H9 (cell line): ENCODE measurements around the gene VPS18. TPM values are rescaled to one million over a fixed set of nuclear protein-coding genes. Genes with fewer than 3 reads are reported as not detected.

Source experiments
- DNase-seq: peaks from one replicate; pipeline ENCODE4 v3.0.0-alpha.2; 2017
- H2AFZ ChIP-seq: one replicate; pipeline ENCODE4 v1.6.1; 2013; ENCODE audit warnings: mild to moderate bottlenecking, low read length, control low read depth, moderate library complexity
- H2AK5ac ChIP-seq: 2 replicates; pipeline ENCODE4 v1.6.1; 2013; ENCODE audit warnings: low read length, control low read depth, mixed read lengths; ENCODE audit not compliant: insufficient read length
- H2BK120ac ChIP-seq: one replicate; pipeline ENCODE4 v1.6.1; 2013; ENCODE audit warnings: low read depth, mild to moderate bottlenecking, low read length, control low read depth, inconsistent platforms; ENCODE audit not compliant: poor library complexity, severe bottlenecking
- H2BK12ac ChIP-seq: 2 replicates; pipeline ENCODE4 v1.6.1; 2013; ENCODE audit warnings: low read length, control low read depth, mixed read lengths, low read depth; ENCODE audit not compliant: insufficient read length
- H2BK15ac ChIP-seq: 2 replicates; pipeline ENCODE4 v1.6.1; 2013; ENCODE audit warnings: low read depth, low read length, control low read depth
- H2BK20ac ChIP-seq: one replicate; pipeline ENCODE4 v1.6.1; 2013; ENCODE audit warnings: low read depth, mild to moderate bottlenecking, low read length, control low read depth, inconsistent platforms; ENCODE audit not compliant: poor library complexity, severe bottlenecking
- H2BK5ac ChIP-seq: 2 replicates; pipeline ENCODE4 v1.6.1; 2013; ENCODE audit warnings: low read length, control low read depth, mixed read lengths; ENCODE audit not compliant: insufficient read length
- H3K14ac ChIP-seq: 2 replicates; pipeline ENCODE4 v1.6.1; 2013; ENCODE audit warnings: low read length, control low read depth; ENCODE audit not compliant: insufficient read depth
- H3K18ac ChIP-seq: 2 replicates; pipeline ENCODE4 v1.6.1; 2013; ENCODE audit warnings: low read depth, mild to moderate bottlenecking, mixed read lengths, low read length, control low read depth; ENCODE audit not compliant: insufficient read length
- H3K23ac ChIP-seq: 2 replicates; pipeline ENCODE4 v1.6.1; 2013; ENCODE audit warnings: low read length, control low read depth, mixed read lengths, low read depth; ENCODE audit not compliant: insufficient read length
- H3K23me2 ChIP-seq: 2 replicates; pipeline ENCODE4 v1.6.1; 2013; ENCODE audit warnings: low read depth, mild to moderate bottlenecking, mixed read lengths, low read length, control low read depth; ENCODE audit not compliant: insufficient read length, poor library complexity, severe bottlenecking
- H3K27ac ChIP-seq: 2 replicates; pipeline ENCODE4 v1.5.1; 2013; ENCODE audit warnings: low read length, control low read depth, mixed read lengths, low read depth; ENCODE audit not compliant: insufficient read length
- H3K27me3 ChIP-seq: 2 replicates; pipeline ENCODE4 v1.6.1; 2013; ENCODE audit warnings: low read length, control low read depth, inconsistent platforms; ENCODE audit not compliant: insufficient read depth
- H3K4ac ChIP-seq: 2 replicates; pipeline ENCODE4 v1.6.1; 2013; ENCODE audit warnings: low read depth, mild to moderate bottlenecking, control low read depth, inconsistent platforms, low read length, moderate library complexity
- H3K4me1 ChIP-seq: 2 replicates; pipeline ENCODE4 v1.6.1; 2013; ENCODE audit warnings: low read length, control low read depth, inconsistent platforms; ENCODE audit not compliant: insufficient read depth
- H3K4me2 ChIP-seq: 2 replicates; pipeline ENCODE4 v1.6.1; 2013; ENCODE audit warnings: low read length, control low read depth, mixed read lengths; ENCODE audit not compliant: insufficient read length, insufficient read depth
- H3K56ac ChIP-seq: 2 replicates; pipeline ENCODE4 v1.6.1; 2013; ENCODE audit warnings: low read depth, mild to moderate bottlenecking, mixed read lengths, low read length, control low read depth; ENCODE audit not compliant: insufficient read length
- H3K79me1 ChIP-seq: 2 replicates; pipeline ENCODE4 v1.6.1; 2013; ENCODE audit warnings: low read depth, mild to moderate bottlenecking, moderate library complexity, low read length, control low read depth, inconsistent platforms; ENCODE audit not compliant: insufficient read depth, poor library complexity, severe bottlenecking
- H3K79me2 ChIP-seq: 2 replicates; pipeline ENCODE4 v1.6.1; 2013; ENCODE audit warnings: low read length, control low read depth, inconsistent platforms; ENCODE audit not compliant: insufficient read depth
- H3K9ac ChIP-seq: 2 replicates; pipeline ENCODE4 v1.6.1; 2013; ENCODE audit warnings: low read length, control low read depth, mixed read lengths; ENCODE audit not compliant: insufficient read length; ENCODE audit errors: extremely low read depth
- H3K9me3 ChIP-seq: one replicate; pipeline ENCODE4 v1.6.1; 2013; ENCODE audit warnings: low read depth, low read length, inconsistent platforms; ENCODE audit not compliant: control insufficient read depth
- H3T11ph ChIP-seq: one replicate; pipeline ENCODE4 v1.6.1; 2013; ENCODE audit warnings: mild to moderate bottlenecking, low read length, control low read depth, inconsistent platforms
- H4K20me1 ChIP-seq: one replicate; pipeline ENCODE4 v1.6.1; 2013; ENCODE audit not compliant: control insufficient read depth, insufficient read length, insufficient read depth
- H4K5ac ChIP-seq: 2 replicates; pipeline ENCODE4 v1.6.1; 2013; ENCODE audit warnings: low read depth, mild to moderate bottlenecking, mixed read lengths, low read length, control low read depth; ENCODE audit not compliant: insufficient read length
- H4K8ac ChIP-seq: replicated peaks from 2 replicates; pipeline ENCODE4 v1.6.1; 2013; ENCODE audit warnings: low read length, control low read depth, mixed read lengths, low read depth; ENCODE audit not compliant: insufficient read length
- H4K91ac ChIP-seq: 2 replicates; pipeline ENCODE4 v1.6.1; 2013; ENCODE audit warnings: low read depth, mild to moderate bottlenecking, moderate library complexity, mixed read lengths, low read length, control low read depth; ENCODE audit not compliant: insufficient read length
- H3K27ac Mint-ChIP-seq, 3 experiments: 2 replicates in 2 of 3; 3 replicates in 1 of 3; pipeline ENCODE4 v1.8.0; 2020 to 2021; ENCODE audit warnings: mixed read lengths in 3 of 3, mild to moderate bottlenecking in 1 of 3, moderate library complexity in 1 of 3
- H3K27me3 Mint-ChIP-seq: 2 replicates; pipeline ENCODE4 v1.8.0; 2021; ENCODE audit warnings: low read depth, mild to moderate bottlenecking, moderate library complexity, mixed read lengths
- H3K36me3 Mint-ChIP-seq, 3 experiments: 2 replicates in 2 of 3; 3 replicates in 1 of 3; pipeline ENCODE4 v1.8.0; 2020 to 2021; ENCODE audit warnings: low read depth in 3 of 3, mixed read lengths in 3 of 3; ENCODE audit not compliant: insufficient read depth in 1 of 3
- H3K4me1 Mint-ChIP-seq, 2 experiments: 2 replicates each; pipeline ENCODE4 v1.8.0; 2020; ENCODE audit warnings: mixed read lengths in 2 of 2
- H3K4me3 Mint-ChIP-seq, 2 experiments: 2 replicates in 1 of 2; 3 replicates in 1 of 2; pipeline ENCODE4 v1.8.0; 2020 to 2021; ENCODE audit warnings: mild to moderate bottlenecking in 2 of 2, mixed read lengths in 2 of 2, moderate library complexity in 1 of 2
- H3K9me3 Mint-ChIP-seq, 2 experiments: 2 replicates in 1 of 2; 3 replicates in 1 of 2; pipeline ENCODE4 v1.8.0; 2020; ENCODE audit warnings: mild to moderate bottlenecking in 2 of 2, mixed read lengths in 2 of 2, moderate library complexity in 1 of 2
- WGBS: extraction: QIAGEN DNeasy Blood & Tissue Kit; methylation state at CpG from one replicate; pipeline ENCODE4 v1.1.7; 2013; ENCODE audit warnings: missing lambda C conversion rate, low lambda C conversion rate, mixed read lengths; ENCODE audit not compliant: insufficient read length; ENCODE audit errors: extremely low coverage; 5-methylcytosine and 5-hydroxymethylcytosine counted together
- total RNA-seq: library from RNA; stranded (reverse); gene quantifications from 2 replicates; pipeline ENCODE4 v1.2.1, GENCODE V29; 2021
- TF ChIP-seq, protein P1 (sequence below): fragments of 200-600 bp; sonication (generic); conservative IDR thresholded peaks from 3 replicates; pipeline ENCODE4 v1.8.0; 2021; ENCODE audit warnings: antibody characterized with exemption, mild to moderate bottlenecking

Gene VPS18
- total RNA-seq, 1 experiment from 2014 or later = 45.0 TPM

DNA sequence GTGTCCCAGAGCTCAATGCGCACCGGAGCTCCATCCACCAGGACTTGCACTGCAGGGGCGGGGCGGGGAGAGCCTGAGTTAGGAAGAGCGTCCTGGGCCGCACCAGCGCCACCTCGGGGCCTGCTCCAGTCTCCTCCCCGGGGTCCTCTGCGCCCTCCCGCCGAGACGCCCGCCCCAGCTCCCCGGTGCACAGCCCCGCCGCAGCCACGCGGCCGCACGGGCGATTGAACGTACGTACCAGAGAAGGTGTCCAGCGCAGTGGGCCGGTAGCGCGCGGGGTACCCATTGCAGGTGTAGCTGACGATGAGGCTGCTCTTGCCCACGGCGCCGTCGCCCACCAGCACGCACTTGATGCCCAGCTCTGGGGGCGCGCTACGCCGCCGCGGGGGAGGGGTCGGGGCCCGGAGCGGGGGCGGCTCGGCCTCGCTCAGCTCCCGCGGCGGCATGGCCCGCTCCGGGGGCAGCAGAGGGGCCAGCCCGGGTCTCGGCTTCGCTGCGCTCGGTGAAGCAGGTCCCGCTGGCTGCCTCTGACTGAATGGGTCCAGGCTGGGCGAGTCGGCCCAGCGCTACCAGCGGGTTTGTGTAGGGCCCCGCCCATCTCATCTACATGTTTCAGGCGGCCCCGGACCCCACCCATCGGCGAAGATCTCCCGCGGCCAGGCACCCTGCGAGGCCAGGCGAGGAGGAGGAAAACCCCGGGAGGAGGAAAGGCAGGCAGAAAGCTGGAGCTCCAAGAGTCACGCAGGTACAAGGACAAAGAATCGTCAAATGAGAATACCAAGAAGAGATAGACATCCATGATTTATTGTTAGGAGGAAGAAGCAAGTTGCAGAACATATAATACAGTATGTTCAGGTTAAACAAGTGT, 20.3 kb upstream of the VPS18 start, which contains the start of gene RHOV:
TSS of gene RHOV (minus strand) at position 541 of the 868 bp plus-strand sequence. CDS start at position 446, 95 bp downstream.
- no peak within 1 kb of the TSS for H3K18ac ChIP-seq
- no peak within 1 kb of the TSS for H3K23ac ChIP-seq
- H3K27me3 Mint-ChIP-seq = peaks cover 2% of the 10 kb centered on the region
- peaks cover 3% of the 10 kb centered on the region for H3K23me2 ChIP-seq
- TF ChIP-seq, protein P1, sequence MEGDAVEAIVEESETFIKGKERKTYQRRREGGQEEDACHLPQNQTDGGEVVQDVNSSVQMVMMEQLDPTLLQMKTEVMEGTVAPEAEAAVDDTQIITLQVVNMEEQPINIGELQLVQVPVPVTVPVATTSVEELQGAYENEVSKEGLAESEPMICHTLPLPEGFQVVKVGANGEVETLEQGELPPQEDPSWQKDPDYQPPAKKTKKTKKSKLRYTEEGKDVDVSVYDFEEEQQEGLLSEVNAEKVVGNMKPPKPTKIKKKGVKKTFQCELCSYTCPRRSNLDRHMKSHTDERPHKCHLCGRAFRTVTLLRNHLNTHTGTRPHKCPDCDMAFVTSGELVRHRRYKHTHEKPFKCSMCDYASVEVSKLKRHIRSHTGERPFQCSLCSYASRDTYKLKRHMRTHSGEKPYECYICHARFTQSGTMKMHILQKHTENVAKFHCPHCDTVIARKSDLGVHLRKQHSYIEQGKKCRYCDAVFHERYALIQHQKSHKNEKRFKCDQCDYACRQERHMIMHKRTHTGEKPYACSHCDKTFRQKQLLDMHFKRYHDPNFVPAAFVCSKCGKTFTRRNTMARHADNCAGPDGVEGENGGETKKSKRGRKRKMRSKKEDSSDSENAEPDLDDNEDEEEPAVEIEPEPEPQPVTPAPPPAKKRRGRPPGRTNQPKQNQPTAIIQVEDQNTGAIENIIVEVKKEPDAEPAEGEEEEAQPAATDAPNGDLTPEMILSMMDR = peak; percentile 67
- no peaks in the 10 kb centered on the region for H3K79me1 ChIP-seq
- H2BK5ac ChIP-seq = no peak within 1 kb of the TSS
- no peak within 1 kb of the TSS for H3K4ac ChIP-seq
- no peaks in the 10 kb centered on the region; a peak in 1 of 5 replicates for H3K9me3 Mint-ChIP-seq
- H4K8ac ChIP-seq = no peak within 1 kb of the TSS
- H4K5ac ChIP-seq = no peak within 1 kb of the TSS
- H4K91ac ChIP-seq = no peak within 1 kb of the TSS
- no peak within 1 kb of the TSS for H2BK15ac ChIP-seq
- no peak within 1 kb of the TSS for H2AK5ac ChIP-seq
- H3K4me2 ChIP-seq = peak within 1 kb of the TSS; percentile 92
- H3K9me3 ChIP-seq = no peaks in the 10 kb centered on the region
- no peak within 1 kb of the TSS for H3T11ph ChIP-seq
- no peak within 1 kb of the TSS for H3K27ac Mint-ChIP-seq
- H3K79me2 ChIP-seq = no peaks in the 10 kb centered on the region
- no peak within 1 kb of the TSS for H2BK120ac ChIP-seq
- H2AFZ ChIP-seq = peak within 1 kb of the TSS; percentile 52
- H3K27me3 ChIP-seq = no peaks in the 10 kb centered on the region
- no peak within 1 kb of the TSS for H2BK12ac ChIP-seq
- peaks cover 26 to 42% of the 10 kb centered on the region in 2 experiments for H3K4me1 Mint-ChIP-seq
- no peaks in the 10 kb centered on the region for H4K20me1 ChIP-seq
- no peaks in the 10 kb centered on the region; the same call in 1 of the 2 replicates for H3K4me1 ChIP-seq
- DNase-seq = peak; percentile 94
- WGBS = no CpG with 5 or more reads among the region's 74 CpGs
- no peak within 1 kb of the TSS for H3K9ac ChIP-seq
- H3K56ac ChIP-seq = no peak within 1 kb of the TSS
- peak within 1 kb of the TSS; percentile 23; the same call in 1 of the 2 replicates for H3K14ac ChIP-seq
- H3K4me3 Mint-ChIP-seq = peak within 1 kb of the TSS; percentile 76 to 84
- H2BK20ac ChIP-seq = no peak within 1 kb of the TSS
- H3K27ac ChIP-seq = no peak within 1 kb of the TSS
- no peaks in the 10 kb centered on the region for H3K36me3 Mint-ChIP-seq
